T-helper 2 cell treated with Interferon-gamma antibody and Interleukin-4, amounts not matched to agents 100 ng/mL and 5 ng/mL, for 36 hours (primary cell): ENCODE results near the gene GOLGA8M. TPM values are rescaled to one million over a fixed set of nuclear protein-coding genes. Genes with fewer than 3 reads are reported as not detected.
"Not testable (repeated sequence)": the region's sequence is repeated elsewhere in the genome, so short reads cannot be mapped to it uniquely, and the experiment has no call there.

Source experiments
- intact Hi-C: fragments of 100-400 bp; cut with micrococcal nuclease; formaldehyde crosslinking; loops from one replicate; pipeline ENCODE4 v1.15.1; 2023
- total RNA-seq: library from RNA; stranded (reverse); gene quantifications from 2 replicates; pipeline ENCODE4 v1.2.3, GENCODE V29; 2022

Gene GOLGA8M
- total RNA-seq, 1 donor from 2014 or later = 4.4 TPM

DNA sequence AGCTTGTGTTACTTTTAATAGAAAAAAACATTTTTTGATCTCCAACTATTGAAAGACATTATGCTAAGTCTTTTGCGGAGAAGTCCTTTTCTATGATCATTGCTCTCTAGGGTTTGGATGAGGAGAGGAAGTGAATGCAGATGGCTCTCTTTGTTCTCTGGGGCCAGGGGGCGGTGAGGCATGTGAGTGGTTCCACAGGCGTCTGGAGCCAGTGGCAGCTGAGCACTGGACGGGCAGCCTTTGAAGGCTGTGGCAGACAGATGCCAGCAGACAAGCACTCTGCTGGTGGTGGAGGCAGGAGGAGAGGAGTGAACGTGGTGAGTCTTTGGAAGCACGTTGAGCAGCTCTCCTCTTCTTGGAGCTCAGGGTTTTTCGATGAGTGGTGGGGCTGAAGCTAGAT lies 51.5 kb downstream of the GOLGA8M start:
- intact Hi-C loops = not testable (repeated sequence)

DNA sequence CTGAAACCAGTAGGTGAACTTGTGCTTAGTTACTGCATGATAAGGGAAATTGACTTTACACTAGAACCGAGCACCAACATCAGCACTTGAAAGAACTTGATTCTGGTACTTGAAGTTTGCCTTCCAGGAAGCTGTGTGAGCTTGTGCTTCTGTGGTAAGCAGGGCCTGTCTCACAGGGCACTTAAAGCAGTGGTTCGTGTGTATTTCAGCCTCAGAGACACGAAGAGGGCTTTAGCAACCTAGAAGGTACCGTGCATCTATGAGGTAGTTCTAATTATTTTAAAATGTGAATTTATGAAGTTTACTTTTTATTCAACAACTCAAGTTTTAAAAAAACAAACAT lies 56.2 kb downstream of the GOLGA8M start:
- intact Hi-C loops = not testable (repeated sequence)

DNA sequence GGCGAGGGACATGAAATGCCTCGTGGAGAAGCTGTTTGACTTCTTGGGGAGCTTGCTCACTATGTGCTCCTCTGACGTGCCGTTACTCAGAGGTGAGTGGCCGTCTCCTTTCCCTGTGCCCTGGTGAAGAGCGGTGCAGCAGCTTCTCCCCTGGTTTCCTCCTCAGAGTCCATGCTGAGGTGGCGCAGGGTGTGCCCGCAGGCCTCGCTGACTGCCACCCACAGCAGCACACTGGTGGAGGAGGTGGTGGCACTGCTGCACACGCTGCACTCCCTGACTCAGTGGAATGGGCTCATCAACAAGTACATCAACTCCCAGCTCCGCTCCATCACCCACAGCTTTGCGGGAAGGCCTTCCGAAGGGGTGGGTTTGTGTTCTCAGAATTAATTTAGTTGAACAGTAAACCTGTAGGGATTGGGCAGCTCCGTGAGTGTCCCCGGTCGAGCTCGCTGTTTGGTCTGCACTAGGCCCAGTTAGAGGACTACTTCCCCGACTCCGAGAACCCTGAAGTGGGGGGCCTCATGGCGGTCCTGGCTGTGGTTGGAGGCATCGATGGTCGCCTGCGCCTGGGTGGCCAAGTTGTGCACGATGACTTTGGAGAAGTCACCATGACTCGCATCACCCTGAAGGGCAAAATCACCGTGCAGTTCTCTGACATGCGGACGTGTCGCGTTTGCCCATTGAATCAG lies 56.7 kb downstream of the GOLGA8M start:
- intact Hi-C loops = not testable (repeated sequence)

DNA sequence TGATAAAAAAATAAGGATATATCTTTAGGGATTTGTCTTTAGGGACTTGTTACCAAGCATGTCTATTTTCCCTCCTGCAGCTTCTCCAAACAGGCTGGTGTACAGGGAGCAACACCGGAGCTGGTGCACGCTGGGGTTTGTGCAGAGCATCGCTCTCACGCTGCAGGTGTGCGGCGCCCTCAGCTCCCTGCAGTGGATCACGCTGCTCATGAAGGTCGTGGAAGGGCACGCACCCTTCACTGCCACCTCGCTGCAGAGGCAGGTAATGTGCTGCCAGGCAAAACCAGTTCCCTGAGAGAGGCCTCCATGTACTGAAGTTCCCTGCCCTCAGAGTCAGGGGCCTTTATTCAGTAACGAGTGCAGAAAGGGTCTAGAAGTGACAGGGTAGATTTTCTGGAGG lies 58.0 kb downstream of the GOLGA8M start:
- intact Hi-C loops = not testable (repeated sequence)

DNA sequence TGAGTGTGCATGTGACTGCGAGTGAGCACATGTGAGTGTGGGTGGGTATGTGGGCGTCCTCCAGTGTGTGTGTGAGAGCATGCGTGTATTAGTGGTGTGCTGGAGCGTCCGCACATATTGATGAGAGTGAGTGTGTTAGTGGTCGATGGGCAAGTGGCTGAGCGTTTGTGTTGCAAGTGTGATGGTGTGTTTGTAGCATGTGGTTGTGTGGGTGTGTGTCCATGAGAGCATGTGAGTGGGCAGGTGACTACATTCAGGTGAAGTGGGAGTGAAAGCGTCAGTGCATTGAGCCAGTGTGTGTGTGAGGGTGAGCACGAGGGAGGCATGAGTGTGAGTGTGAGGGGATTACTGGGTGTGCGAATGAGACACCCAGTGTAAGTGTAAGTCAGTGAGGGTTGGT lies 59.7 kb downstream of the GOLGA8M start:
- intact Hi-C loops = not testable (repeated sequence)

Other genes starting within 250 kb of the GOLGA8M start
- 0.05 TPM in 1 of 2 replicates, not detected in the other for gene GOLGA8G, start 179.4 kb downstream of the GOLGA8M start, total RNA-seq
- gene GOLGA6L25, start 158.9 kb downstream of the GOLGA8M start, total RNA-seq = not detected in 2 replicates
- gene GOLGA6L7, start 136.2 kb upstream of the GOLGA8M start, total RNA-seq = not detected in 2 replicates
- 7.0 and 8.1 TPM in 2 replicates for gene APBA2, start 173.6 kb upstream of the GOLGA8M start, total RNA-seq